Cardiac septum (tissue), 1 donor: ENCODE results near the gene NACC2. TPM values are rescaled to one million over a fixed set of nuclear protein-coding genes. Genes with fewer than 3 reads are reported as not detected.

Experiments
- DNase-seq: peaks from one replicate; pipeline ENCODE4 v3.0.0-alpha.2; 2020; ENCODE audit warnings: low spot score
- intact Hi-C: fragments of 100-400 bp; cut with DNase I; formaldehyde crosslinking; loops from one replicate; pipeline ENCODE4 v1.14.0; 2022
- total RNA-seq: library from RNA; stranded (reverse); fragmentation: NEBNext Ultra II Directional; extraction: Animal tissue kit (Norgen Biotek cat#: 25700); gene quantifications from one replicate; pipeline ENCODE4 v1.2.1, GENCODE V29; 2021
- donor health status: DM: no; HTN: no; CAD: no.

Gene NACC2
- total RNA-seq, 1 donor from 2014 or later: 57.8 TPM

GRCh38 chr9:136086213-136086881, 8.7 kb downstream of the NACC2 start:
- intact Hi-C loops: no loop called here
- no peak for DNase-seq

DNA sequence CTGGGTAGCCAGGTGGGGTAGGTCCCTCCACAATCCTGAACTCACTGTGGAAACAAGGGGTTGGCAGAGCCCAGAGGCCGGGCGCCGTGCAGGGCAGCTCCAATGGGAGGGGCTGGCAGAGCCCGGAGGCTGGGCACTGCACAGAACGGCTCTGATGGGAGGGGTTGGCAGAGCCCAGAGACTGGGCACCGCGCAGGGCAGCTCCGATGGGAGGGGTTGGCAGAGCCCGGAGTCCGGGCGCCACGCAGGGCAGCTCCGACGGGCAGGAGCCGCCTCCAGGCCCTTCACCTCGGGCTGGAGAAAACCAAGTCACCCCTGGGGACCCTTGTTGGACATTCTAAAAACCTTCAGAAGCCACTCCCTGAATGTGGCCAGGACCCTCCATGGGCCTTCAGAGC, 9.3 kb downstream of the NACC2 start:
- intact Hi-C loops: no loop called here
- DNase-seq: no peak

DNA sequence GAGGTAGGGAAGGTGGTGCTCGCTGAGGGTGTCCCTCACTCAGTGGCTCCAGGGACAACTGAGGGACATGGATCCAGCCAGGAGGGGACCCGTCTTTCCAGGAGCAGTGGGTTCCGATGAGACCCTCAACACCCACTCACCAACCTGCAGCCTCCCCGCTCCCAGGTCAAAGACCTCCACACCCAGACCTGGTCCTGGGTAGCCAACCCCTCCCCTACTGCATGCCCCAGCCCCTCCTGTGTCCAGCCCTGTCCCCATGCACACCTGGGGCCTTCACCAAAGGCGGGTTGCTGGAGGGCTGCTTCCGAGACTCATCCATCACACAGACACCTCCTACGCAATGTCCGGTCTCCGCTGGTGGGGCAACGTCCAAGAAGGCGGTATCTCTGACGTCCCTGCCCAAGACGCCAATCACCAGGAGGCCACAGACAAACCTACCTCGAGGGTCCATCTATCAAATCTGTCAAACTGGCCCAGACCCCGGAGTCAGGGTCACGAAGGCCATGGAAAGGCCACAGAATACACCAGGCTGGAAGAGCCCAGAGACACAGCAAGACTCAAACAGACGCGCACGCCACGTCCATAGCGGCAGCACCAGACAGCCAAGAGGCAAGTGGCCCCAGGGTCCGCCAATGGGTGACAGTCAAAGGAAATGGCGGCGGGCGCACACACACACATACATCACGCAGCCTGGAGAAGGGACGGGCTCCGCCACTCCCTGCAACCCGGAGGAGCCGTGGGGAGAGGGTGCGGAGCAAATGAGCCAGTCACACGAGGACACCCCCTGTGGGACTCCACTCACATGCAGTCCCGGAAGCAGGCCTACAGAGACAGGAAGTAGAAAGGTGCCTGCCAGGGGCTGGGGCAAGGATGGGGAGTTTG, 10.8 kb downstream of the NACC2 start:
- intact Hi-C loops: no loop called here

GRCh38 chr9:136083558-136084062, 11.5 kb downstream of the NACC2 start:
- intact Hi-C loops: no loop called here
- DNase-seq: no peak

More for the DNA sequence above, 10.8 kb downstream of the NACC2 start:
- DNase-seq: no peak

- intact Hi-C loops: no loop called here
- DNase-seq: no peak
Observed at GRCh38 chr9:136082496-136083361, 12.4 kb downstream of the NACC2 start.

DNA sequence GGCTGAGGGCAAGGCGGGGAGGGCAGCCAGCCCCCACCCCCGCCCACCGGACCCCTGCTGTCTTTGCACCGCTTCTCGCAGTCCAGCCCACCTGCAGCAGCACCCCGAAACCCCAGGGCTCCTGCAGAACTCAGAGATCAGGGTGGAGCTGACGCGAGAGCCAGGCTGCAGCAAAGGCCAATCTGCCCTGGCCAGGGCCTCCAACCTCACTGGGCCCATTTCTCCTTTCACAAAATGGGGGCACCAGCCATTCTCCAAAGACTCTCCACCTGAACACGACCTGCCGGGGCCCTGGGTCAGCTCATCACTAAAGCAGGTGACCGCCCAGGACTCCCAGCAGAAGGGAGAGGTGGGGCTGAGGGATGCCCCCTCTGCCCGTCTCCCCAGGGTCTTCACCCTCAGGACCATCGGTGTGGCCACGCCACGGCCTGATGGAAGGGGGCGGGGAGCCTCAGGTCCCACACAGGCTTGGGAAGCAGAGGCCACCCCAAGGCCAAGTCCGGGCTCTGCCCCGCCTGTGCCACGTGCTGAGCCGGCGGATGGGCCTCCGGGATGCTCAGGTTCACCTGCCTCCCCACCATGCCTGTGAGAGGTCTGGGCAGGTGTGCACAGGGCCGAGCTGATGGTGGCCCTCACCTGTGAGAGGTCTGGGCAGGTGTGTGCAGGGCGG, 13.1 kb downstream of the NACC2 start:
- DNase-seq: no peak
- intact Hi-C loops: no loop called here

GRCh38 chr9:136081113-136081825, 13.8 kb downstream of the NACC2 start:
- no peak for DNase-seq
- intact Hi-C loops: no loop called here

GRCh38 chr9:136080716-136081112, 14.4 kb downstream of the NACC2 start:
- intact Hi-C loops: no loop called here
- no peak for DNase-seq

GRCh38 chr9:136079916-136080246, 15.2 kb downstream of the NACC2 start:
- intact Hi-C loops: no loop called here
- no peak for DNase-seq

- intact Hi-C loops: no loop called here
- no peak for DNase-seq
Observed at GRCh38 chr9:136079211-136079915, 15.7 kb downstream of the NACC2 start.

DNA sequence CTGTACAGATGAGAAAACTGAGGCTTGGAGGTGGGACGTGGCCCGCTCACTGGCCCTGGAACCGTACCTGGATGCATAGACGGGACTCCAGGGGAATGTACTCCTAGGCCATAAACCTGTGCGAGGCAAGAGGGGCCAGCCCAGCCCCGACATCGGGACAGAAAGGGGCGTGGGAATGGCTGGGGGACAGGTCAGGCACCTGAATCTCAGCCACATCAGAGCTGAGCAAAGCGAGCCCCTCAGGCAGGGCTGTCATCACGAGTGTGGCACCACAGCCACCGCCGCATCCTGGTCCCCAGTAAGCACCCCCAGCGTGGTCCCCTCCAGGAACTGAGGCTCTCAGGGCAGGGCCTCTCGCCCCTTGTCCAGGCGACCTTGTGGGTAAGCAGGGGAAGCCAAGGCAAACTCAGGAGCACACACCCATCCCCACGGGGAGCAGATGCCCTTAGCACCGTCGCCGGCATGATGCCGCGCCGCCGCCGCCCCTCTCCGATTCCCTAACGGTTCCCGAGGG, 16.5 kb downstream of the NACC2 start:
- DNase-seq: no peak
- intact Hi-C loops: no loop called here

DNA sequence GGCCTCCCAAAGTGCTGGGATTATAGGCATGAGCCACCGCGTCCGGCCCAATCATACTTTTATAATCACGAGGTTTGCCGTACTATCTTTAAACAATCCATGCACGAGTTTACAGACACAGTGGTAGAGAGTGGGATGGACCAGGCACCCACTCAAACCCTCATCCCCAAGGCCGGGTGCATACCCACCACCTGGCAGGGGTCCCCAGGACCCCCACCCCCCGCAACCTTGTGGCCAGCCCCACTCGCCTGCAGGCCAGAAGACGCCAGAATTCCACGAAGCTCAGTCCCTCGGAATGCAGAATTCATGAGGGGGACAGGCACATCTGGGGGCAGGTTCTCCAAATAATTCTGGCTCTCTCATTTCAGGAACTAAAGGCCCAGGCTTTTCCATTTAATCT, 17.1 kb downstream of the NACC2 start:
- intact Hi-C loops: no loop called here
- no peak for DNase-seq

DNA sequence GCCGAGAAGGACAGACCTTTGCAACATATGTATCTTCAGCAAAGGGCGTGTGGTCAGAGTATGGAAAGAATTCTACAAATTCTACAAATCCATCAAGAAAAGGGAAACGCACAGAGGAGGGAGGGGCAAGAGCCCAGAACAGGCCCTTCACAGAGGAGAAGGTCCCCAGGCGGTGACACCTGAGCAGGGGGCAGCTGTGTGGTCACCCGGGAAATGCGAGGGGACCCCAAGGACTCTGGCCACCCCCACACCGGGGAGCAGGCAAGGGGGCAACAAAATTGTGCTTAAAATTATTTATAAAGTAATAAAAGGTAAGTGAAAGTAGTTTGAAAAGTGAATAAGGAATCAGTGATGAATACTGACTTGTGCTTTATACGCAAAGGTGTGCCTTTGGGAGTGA, 17.6 kb downstream of the NACC2 start:
- intact Hi-C loops: no loop called here
- no peak for DNase-seq

DNA sequence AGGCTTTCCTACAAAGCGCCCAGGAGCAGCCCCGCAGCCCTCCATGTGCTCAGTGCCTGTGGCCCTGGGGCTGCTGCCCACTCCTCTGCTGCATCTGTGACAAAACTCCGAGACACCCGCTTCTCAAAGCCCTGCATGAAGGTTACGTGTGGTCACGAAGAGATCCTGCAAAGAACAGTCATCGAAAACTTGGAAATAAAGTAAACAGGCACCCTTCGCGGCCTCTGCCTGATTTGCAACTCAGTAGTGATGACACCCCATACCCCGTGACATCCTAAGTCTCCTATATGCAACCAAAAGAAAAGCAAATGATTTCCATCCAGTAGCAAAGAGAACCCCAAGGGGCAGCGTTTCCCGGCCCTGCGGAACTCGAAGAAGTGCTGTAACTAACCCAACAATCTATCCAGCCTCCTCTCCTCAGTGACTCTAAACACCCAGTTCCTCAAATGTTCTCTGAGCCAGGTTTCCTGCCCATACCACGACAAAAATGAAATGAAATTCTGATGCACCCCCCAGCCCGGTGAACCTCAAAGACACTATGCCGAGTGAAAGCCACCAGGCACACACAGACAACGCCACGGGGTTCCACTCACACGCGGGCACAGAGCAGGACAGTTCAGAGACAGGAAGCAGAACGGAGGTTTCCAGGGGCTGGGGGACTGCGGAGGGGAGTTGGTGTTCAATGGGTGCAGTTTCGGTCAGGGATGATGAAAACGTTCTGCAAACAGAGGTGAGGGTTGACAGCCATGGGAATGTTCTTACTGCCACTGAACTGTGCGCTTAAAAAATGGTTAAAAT, 19.0 kb downstream of the NACC2 start:
- intact Hi-C loops: no loop called here
- no peak for DNase-seq

DNA sequence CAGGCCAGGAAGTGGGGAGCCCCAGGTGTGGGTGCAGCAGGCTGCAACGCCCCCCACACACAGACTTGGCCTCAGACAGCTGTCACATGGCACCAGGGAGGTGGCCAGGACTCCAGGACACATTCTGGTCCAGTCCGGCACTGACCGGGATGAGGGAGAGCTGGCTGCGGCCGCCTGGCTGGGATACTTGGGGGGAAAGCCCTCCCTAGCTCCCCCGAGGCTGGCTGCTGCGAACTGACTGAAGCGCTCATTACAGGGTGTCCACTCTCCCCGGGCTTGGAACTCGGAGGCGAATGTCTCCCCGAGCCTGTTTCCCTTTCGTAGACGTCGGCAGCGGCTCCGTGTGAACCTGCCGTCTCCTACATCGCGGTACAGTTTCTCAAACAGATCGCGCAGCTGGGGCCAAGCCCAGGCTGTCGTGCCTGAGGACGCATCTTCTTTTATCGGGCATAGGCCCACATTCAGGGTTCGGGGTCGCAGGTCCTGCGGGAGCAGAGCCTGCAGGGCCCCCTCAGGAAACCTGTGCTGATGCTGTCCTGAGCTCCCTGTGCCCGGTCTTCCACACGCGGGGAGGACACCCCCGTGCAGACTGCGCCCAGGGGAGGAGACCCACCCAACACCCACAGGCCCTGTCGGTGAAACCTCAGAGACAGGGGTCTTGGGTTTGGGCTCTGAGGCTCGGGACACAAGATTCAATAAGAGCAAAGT, 19.8 kb downstream of the NACC2 start:
- intact Hi-C loops: no loop called here
- no peak for DNase-seq

DNA sequence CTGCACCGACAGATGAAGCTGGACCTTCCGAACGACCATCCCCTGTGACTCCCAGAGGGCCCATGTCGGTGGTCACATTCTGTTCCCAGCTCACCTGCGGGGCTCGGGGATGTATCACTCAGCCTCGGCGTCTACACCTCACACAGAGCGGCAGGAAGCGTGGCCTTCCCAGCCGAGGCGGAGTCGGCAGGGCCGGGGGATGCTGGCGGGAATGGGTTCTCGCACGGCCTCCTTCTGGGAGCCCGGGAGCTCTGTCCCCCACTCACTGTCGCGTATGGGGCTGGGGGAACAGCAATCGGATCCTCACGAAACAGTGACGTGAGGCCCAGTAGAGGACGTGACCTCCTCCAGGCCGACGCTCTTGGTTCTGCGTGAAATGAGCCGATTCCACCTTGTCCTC, 20.4 kb downstream of the NACC2 start:
- no peak for DNase-seq
- intact Hi-C loops: no loop called here
